Effector CD8-positive, alpha-beta T cell (primary cell): ENCODE measurements around the gene GFI1.
"Not testable (repeated sequence)": the region's sequence is repeated elsewhere in the genome, so short reads cannot be mapped to it uniquely, and the experiment has no call there.

ENCODE experiments used
- DNase-seq: peaks from one replicate; lab custom pipeline; 2025; lab: John Stamatoyannopoulos, UW

The GFI1 gene

DNA sequence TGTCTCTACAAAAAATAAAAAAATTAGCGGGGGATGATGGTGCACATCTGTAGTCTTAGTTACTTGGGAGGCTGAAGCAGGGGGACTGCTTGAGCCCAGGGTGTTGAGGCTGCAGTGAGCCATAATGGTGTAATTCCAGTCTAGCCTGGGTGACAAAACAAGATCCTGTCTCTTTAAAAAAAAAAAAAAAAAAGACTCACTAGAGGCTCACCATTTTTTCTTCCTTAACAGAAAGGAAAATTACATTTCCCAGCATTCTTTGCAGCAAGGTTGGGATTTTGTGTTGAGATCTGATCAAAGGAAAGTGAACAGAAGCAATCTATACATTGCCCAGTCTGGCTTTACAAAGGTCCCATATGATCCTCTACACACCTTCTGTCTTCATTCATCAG lies 21.5 kb downstream of the GFI1 start:
- DNase-seq: no peak

DNA sequence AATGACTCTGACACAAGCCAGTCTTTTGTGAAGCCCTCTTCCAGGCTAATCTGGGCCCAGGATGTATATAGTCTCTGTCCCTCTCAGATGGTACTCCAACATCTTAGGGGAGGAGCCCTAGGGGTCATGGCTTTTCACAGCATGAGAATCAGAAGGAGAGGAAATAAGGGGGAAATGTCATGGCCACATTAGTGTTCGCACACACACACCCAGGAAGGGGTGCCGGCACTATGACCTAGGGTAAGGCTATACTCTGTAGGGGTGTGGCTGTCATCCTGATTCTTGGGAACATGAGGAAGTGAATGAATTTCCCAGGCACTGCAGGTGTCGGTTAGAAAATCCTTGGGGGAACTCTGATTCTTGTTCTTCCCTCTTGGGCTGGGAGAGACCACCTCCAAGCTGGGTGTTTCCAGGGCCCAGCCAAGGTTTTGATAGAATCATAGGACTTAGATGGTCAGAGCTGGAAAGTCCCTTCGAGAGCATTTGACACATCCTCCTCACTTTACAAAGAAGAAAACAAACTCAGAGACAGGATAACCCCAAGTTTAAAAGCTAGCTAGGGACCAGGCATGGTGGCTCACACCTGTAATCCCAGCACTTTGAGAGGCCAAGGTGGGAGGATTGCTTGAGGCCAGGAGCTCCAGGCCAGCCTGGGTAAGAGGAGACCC lies 22.0 kb downstream of the GFI1 start:
- no peak for DNase-seq

DNA sequence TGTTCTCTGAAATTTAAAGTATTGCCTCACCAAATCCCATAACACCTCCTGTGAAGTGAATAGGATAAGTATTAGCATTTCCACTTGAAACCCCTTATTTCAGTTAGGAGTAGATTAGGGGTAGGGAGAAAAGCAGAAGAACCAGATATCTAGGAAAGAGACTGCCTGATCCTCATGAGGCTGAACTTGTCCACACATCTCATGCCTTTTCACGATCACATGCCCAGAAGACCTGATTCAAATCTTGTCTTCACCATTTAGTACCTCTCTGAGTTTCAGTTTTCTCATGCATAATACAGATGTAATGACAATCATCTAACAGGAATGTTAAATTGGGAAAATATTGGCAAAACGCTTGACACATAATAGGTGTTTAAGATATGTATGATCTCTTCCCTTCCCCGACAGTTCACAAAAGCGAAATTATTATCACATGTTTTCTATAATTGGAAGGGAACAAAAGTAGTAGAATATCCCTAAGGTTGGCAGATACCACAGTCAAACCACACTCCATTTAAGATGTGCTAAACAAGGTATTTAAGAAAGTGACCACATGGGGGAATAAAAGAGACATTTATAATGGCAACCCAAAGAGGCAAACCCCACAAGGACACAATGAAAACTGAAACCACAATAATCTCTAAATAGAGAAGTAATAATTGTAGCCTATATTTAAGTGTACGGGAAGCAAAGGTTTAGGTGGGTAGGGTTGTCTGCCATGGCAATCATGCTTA lies 25.2 kb downstream of the GFI1 start:
- no peak for DNase-seq

DNA sequence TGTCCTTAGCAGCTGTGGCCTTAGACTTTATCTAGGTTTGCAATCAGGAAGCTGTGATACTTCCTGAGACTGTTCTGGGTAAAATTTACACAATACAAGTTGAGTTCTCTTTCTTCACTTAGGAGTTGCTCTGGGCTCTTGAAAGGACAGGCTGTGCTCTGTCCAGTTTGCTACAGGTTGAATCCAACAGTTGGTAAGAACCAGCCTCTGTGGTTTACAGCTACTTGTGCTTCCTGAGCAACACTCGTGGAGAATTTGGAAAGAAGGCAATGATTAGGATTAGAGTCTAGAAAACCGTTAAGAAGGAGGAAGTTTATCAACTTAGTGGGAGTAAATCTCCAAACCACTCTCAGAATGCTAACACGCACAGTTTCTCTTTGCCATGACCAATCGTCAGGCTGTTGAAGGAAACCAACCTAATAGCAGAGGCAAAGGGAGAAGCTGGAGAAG lies 26.8 kb downstream of the GFI1 start:
- DNase-seq: no peak

DNA sequence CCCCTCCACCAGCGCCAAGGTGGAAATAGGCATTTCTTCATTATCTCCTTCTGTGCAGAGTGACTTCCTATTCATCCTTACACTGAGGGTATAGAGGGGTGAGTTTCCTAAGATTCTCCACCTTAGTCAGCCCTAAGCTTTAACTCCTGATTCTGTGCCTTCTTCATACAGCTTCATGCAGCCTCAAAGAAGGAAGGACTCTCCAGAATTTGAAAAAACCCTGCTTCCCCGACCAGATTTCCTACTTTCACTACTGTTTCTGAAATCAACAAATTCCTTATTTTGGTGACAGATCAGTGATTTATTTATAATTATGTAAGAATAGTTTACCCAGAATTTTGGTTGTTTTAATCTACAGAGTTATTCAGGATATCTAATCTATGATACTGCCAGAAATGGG lies 28.6 kb downstream of the GFI1 start:
- no peak for DNase-seq

DNA sequence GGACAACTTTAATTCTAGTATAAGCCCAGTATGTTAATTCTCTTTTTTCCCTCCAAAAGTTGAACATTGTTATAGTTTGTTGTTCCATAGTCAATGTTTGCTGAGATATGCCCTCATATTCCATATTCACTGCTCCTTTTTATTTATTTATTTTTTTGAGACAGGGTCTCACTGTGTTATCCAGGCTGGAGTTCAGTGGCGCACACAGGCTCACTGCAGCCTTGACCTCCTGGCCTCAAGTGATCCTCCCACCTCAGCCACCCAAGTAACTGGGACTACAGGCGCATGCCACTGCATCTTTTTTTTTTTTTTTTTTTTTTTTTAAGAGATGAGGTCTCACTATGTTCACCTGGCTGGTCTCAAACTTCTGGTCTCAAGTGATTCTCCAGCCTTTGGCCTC lies 38.7 kb downstream of the GFI1 start:
- DNase-seq: no peak

DNA sequence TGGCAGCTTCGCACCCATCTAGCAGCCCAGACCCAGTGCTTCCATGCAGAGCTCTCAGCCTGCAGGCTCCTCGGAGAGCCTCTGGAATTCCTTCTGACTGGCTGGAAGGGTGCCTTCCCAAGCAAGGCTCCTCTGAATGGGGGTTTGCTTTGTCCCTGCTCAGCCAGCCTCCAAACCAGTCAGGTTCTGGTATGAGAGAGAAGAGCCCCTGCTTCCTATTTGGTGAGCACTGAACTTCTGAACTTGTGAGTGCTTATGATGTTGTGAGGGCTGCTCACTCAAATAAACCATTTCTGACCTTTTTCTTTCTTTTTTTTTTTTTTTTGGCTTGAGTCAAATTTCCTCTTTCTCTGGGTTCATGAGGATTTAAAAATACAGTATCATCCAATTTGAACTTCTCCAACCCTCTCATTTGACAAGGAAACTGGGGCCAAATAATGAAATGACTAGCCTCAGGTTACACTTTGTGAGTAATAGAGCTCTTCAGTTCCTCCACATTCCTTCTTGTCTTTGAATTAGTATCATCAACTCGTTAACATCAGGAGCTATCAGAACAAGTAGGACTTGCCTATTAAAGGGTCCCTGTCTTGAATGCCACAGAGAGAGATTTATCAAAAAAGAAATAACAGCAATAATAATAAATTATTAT lies 39.6 kb downstream of the GFI1 start:
- no peak for DNase-seq

DNA sequence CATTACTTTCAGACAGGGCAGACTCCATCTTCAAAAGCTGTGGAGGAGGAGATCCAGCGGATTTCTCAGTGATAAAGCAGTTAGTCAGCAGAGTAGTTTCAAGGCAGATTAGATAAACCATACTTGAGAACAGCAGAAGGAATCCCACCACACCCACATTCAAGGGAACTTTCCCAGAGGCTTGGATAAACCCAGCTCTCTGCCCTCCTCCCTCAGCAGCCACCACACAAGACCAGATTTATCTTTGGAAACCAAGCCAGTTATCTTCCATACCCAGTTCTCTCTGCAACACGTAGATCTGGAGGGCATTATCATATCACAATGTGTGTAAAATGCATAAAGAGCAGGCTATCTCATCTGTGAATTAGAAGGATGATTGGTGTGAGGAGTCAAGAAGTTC lies 40.2 kb downstream of the GFI1 start:
- no peak for DNase-seq

DNA sequence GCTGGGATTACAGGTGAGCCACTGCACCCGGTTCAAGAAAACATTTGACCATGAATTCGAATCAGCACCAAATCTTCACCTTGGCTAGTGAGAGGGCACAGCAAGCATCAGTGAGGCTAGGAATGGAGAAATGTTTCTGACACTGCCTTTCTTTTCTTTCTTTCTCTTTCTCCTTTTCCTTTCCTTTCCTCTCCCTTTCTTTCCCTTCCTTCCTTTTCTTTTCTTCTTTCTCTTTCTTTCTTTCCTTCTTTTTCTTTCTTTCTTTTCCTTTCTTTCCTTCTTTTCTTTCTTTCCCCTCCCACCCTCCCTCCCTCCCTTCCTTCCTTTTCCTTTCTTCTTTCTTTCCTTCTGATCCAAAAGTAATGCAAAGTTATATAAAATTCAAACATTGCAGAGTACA lies 40.9 kb downstream of the GFI1 start:
- DNase-seq: no peak

GRCh38 chr1:92444351-92444750 lies 42.4 kb downstream of the GFI1 start:
- no peak for DNase-seq

- no peak for DNase-seq
Measured at GRCh38 chr1:92443893-92444292, 42.8 kb downstream of the GFI1 start.

GRCh38 chr1:92442351-92442750 lies 44.4 kb downstream of the GFI1 start:
- DNase-seq: no peak

- no peak for DNase-seq
Measured at GRCh38 chr1:92441697-92442342, 44.9 kb downstream of the GFI1 start.

DNA sequence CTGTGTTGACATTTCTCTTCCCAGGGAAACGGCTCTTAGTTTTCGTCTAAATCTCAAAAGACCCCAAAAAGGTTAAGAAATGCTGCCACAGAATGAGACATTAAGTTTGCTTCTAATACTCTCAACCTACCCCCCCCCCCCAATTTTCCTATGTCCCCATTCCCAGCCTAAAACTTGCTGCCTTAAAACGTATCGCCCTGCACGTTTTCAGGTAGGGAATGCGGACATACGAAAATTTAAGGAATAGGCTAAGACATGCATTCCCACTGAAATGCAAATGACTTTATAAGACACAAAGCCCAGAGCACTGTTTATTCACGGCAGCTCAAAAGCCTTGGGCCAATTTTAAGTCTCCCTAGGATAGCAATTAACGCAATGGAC lies 45.4 kb downstream of the GFI1 start:
- no peak for DNase-seq

DNA sequence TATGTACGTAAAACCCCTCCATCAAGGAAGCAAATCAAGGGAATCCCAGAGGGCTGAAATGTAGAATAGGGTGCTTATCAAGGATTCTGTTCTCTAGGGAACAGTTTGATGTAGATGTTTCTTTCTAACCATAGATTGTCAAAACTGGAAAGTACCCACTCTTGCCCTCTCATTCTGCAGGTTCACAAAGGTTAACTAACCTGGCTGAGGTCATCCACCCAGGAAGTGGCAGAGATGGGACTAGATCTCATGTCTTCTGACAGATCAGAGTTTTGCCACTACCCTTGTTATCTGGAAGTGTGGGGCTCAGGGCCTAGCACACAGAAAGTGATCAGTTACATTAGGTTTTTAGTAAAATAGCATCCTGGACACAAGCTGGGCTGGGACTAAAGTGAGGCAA lies 47.4 kb downstream of the GFI1 start:
- DNase-seq: no peak

DNA sequence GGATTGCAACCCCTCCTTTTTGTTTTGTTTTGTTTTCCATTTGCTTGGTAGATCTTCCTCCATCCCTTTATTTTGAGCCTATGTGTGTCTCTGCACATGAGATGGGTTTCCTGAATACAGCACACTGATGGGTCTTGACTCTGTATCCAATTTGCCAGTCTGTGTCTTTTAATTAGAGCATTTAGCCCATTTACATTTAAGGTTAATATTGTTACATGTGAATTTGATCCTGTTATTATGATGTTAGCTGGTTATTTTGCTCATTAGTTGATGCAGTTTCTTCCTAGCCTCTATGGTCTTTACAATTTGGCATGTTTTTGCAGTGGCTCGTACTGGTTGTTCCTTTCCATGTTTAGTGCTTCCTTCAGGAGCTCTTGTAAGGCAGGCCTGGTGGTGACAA lies 52.2 kb downstream of the GFI1 start:
- not testable (repeated sequence) for DNase-seq

- DNase-seq: no peak
Measured at GRCh38 chr1:92430030-92430429, 56.7 kb downstream of the GFI1 start.

DNA sequence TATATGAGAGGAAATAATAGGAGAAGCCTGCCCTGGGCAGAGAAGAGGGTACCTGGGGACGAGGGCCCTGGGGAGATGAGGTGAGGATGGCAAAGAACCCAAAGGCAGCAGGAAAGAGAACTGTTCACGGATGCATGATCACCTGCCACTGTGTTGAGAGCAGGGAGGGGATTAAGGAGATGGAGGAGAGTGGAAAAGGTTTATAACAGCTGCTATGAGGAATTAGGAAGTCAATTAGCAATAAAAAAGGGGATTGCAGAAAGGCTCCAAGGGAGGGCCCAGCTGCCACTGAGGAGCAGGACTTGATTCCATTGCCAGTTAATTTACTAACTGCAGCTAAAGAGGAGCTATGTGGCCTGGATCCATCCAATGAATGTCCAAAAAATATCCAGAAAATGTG lies 61.1 kb downstream of the GFI1 start:
- no peak for DNase-seq
